Mammary epithelial cell (primary cell): ENCODE data around the gene STK32B.

ENCODE experiments used
- EZH2 ChIP-seq: IDR thresholded peaks from 2 replicates; pipeline ENCODE4 v1.6.1; 2012; ENCODE audit warnings: low read length, inconsistent platforms, borderline replicate concordance
- TF ChIP-seq, protein P1 (sequence below), 2 donors: IDR thresholded peaks in 1 of 2; conservative IDR thresholded peaks in 1 of 2; 2 replicates each; pipeline ENCODE4 v1.5.1; 2011 to 2012; ENCODE audit warnings: inconsistent platforms in 2 of 2, low read length in 2 of 2, mild to moderate bottlenecking in 2 of 2, control low read depth in 1 of 2, low read depth in 1 of 2; ENCODE audit not compliant: insufficient read depth in 1 of 2; ENCODE audit errors: extremely low read depth in 1 of 2

DNA sequence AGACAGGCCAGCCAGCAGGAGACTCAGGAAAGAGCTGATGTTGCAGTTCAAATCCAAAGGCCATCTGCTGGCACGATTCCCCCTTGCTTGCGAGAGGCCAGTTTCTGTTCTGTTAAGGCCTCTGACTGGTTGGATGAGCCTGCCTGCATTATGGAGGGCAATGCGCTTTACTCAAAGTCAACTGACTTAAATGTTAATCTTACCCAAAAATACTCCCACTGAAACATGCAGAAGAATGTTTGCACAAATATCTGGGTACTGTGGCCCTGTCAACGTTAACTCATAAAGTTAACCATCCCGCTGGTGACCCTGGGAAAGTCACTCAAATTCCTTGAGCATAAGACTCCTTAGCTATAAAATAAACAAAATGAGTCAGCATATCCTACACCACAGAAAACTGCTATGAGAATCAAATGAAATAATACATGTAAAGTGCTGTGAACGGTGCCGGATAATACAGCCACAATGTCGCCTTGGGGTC is 330.7 kb downstream of the STK32B start:
- TF ChIP-seq, protein P1, sequence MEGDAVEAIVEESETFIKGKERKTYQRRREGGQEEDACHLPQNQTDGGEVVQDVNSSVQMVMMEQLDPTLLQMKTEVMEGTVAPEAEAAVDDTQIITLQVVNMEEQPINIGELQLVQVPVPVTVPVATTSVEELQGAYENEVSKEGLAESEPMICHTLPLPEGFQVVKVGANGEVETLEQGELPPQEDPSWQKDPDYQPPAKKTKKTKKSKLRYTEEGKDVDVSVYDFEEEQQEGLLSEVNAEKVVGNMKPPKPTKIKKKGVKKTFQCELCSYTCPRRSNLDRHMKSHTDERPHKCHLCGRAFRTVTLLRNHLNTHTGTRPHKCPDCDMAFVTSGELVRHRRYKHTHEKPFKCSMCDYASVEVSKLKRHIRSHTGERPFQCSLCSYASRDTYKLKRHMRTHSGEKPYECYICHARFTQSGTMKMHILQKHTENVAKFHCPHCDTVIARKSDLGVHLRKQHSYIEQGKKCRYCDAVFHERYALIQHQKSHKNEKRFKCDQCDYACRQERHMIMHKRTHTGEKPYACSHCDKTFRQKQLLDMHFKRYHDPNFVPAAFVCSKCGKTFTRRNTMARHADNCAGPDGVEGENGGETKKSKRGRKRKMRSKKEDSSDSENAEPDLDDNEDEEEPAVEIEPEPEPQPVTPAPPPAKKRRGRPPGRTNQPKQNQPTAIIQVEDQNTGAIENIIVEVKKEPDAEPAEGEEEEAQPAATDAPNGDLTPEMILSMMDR (conservative IDR thresholded peaks at IDR 0.05 in 1 of 2, IDR thresholded peaks at IDR 0.05 in 1 of 2; ENCODE audit: extremely low read depth in 1 of 2, insufficient read depth in 1 of 2, low read depth in 1 of 2, low read length in 2 of 2): no peak
- no peak for TF ChIP-seq EZH2
